ENCODE data around the gene BOLA1. TPM values are rescaled to one million over a fixed set of nuclear protein-coding genes. Genes with fewer than 3 reads are reported as not detected.

The BOLA1 gene
- total RNA-seq, 3 donors from 2014 or later = 15.7 to 18.9 (median 17.9) TPM

Other genes starting within 250 kb of the BOLA1 start
- gene FCGR1A, start 116.9 kb upstream of the BOLA1 start, total RNA-seq = not detected
- gene SV2A, start 18.3 kb downstream of the BOLA1 start, total RNA-seq = 1 to 10 TPM; 4.8 to 5.4 (median 5.0) TPM
- gene SF3B4, start 28.2 kb downstream of the BOLA1 start, total RNA-seq = 100 to 1,000 TPM; 129 to 135 (median 130) TPM
- 1 to 10 TPM; 1.3 to 2.5 (median 2.0) TPM for gene MTMR11, start 37.3 kb downstream of the BOLA1 start, total RNA-seq
- gene OTUD7B, start 111.2 kb downstream of the BOLA1 start, total RNA-seq = 10 to 100 TPM; 40.5 to 48.2 (median 43.2) TPM
- 10 to 100 TPM; 17.8 to 19.9 (median 18.6) TPM for gene VPS45, start 168.2 kb downstream of the BOLA1 start, total RNA-seq

Measured in activated T-cell treated with anti-CD3 and anti-CD28 coated beads, Interleukin-2, amount 50 U/mL, for 4 hours (primary cell).